Activated T-helper 1 cell treated with anti-CD3 and anti-CD28 coated beads, Interleukin-2, amount 50 U/mL, for 16 hours (primary cell): Measurements from ENCODE around the gene ZBTB12.
"Not testable (repeated sequence)": the region's sequence is repeated elsewhere in the genome, so short reads cannot be mapped to it uniquely, and the experiment has no call there.

Experiments
- DNase-seq, 2 donors: peaks; one replicate each; pipeline ENCODE4 v3.0.0-alpha.2; 2020; ENCODE audit warnings: low read depth in 1 of 2, low spot score in 1 of 2

The ZBTB12 gene

DNA sequence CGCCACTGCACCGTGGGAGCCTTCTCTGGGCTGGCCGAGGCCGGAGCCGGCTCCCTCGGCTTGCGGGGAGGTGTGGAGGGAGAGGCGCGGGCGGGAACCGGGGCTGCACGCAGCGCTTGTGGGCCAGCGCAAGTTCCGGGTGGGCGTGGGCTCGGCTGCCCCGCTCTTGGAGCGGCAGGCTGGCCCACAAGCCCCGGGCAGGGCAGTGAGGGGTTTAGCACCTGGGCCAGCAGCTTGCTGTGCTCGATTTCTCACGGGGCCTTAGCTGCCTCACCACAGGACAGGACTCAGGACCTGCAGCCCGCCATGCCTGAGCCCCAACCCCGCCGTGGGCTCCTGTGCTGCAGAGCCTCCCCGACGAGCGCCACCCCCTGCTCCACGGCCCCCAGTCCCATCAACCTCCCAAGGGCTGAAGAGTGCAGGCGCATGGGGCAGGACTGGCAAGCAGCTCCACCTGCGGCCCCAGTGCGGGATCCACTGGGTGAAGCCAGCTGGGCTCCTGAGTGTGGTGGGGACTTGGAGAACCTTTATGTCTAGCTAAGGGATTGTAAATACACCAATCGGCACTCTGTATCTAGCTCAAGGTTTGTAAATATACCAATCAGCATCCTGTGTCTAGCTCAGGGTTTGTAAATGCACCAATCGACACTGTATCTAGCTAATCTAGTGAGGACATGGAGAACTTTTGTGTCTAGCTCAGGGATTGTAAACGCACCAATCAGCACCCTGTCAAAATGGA, 49.7 kb downstream of the ZBTB12 start:
- not testable (repeated sequence) for DNase-seq

GRCh38 chr6:31851485-31851832, 50.4 kb downstream of the ZBTB12 start:
- DNase-seq, result no peak

GRCh38 chr6:31850765-31851484, 51.0 kb downstream of the ZBTB12 start:
- DNase-seq, result no peak
